T-helper 17 cell (primary cell): ENCODE measurements around the gene PDE6G. TPM values are rescaled to one million over a fixed set of nuclear protein-coding genes. Genes with fewer than 3 reads are reported as not detected.
"Not testable (repeated sequence)": the region's sequence is repeated elsewhere in the genome, so short reads cannot be mapped to it uniquely, and the experiment has no call there.

Source experiments
- ATAC-seq: fragments of 150-1000 bp; cut with Tn5 transposase; 2 replicates; pipeline ENCODE4 v1.10.0; 2021; ENCODE audit warnings: mild to moderate bottlenecking, moderate library complexity
- DNase-seq, 3 donors: peaks; one replicate each; pipeline versions ENCODE4 v3.0.0 to v3.0.0-alpha.2; 2020 to 2021
- H3K9me3 ChIP-seq: one replicate; pipeline ENCODE4 v1.7.0; 2013; ENCODE audit warnings: low read length, mild to moderate bottlenecking; ENCODE audit not compliant: control insufficient read depth, poor library complexity, severe bottlenecking
- H3K27ac Mint-ChIP-seq: one replicate; pipeline ENCODE4 v1.8.0; 2022; ENCODE audit warnings: mild to moderate bottlenecking, moderate library complexity, mixed read lengths
- H3K27me3 Mint-ChIP-seq: one replicate; pipeline ENCODE4 v1.8.0; 2022; ENCODE audit warnings: mixed read lengths
- H3K36me3 Mint-ChIP-seq: one replicate; pipeline ENCODE4 v1.8.0; 2022; ENCODE audit warnings: low read depth, mixed read lengths
- H3K4me1 Mint-ChIP-seq: one replicate; pipeline ENCODE4 v1.8.0; 2022; ENCODE audit warnings: mild to moderate bottlenecking, mixed read lengths
- H3K4me3 Mint-ChIP-seq: one replicate; pipeline ENCODE4 v1.8.0; 2022; ENCODE audit warnings: mild to moderate bottlenecking, moderate library complexity, mixed read lengths
- total RNA-seq, 4 donors: library from RNA in 2 of 4; stranded (reverse) in 2 of 4; gene quantifications; one replicate each; pipeline ENCODE4 v1.2.3 and lab custom pipeline; 2022 to 2026

PDE6G gene
- total RNA-seq, 2 donors from 2014 or later: 0.50 to 2.2 TPM

DNA sequence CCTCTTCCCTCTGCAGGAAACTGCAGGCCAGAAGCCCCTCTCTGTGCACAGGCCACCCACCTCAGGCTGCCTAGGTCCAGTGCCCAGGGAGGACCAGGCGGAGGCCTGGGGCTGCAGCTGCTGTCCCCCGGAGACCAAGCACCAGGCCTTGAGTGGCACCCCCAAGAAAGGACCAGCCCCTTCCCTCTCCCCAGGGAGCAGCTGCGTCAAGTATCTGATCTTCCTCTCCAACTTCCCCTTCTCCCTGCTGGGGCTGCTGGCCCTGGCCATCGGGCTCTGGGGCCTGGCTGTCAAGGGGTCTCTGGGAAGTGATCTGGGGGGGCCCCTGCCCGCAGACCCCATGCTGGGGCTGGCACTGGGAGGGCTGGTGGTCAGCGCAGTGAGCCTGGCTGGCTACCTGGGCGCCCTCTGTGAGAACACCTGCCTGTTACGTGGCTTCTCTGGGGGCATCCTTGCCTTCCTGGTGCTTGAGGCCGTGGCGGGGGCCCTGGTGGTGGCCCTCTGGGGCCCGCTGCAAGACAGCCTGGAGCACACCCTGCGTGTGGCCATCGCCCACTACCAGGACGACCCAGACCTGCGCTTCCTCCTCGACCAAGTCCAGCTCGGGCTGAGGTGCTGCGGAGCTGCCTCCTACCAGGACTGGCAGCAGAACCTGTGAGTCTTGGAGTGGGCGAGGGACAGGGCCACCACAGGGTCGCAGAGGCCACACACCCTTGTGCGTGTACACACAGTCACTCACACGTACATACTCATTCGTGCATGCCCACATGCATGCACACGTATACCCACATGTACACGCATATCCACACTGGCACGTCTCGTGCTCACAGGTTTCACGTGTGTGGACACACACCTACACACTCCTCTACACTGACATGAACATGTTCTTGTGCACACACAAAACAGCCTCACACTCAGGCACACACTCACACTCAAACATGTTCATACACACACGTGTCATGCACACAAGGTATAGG, 11.1 kb downstream of the PDE6G start:
- no peak for ATAC-seq
- H3K9me3 ChIP-seq: no peaks in the 10 kb centered on the region
- no peaks in the 10 kb centered on the region for H3K4me1 Mint-ChIP-seq
- no peak overlapping the region for H3K4me3 Mint-ChIP-seq
- H3K27ac Mint-ChIP-seq: no peak overlapping the region
- DNase-seq: no peak
- no peaks in the 10 kb centered on the region for H3K36me3 Mint-ChIP-seq
- H3K27me3 Mint-ChIP-seq: no peaks in the 10 kb centered on the region

DNA sequence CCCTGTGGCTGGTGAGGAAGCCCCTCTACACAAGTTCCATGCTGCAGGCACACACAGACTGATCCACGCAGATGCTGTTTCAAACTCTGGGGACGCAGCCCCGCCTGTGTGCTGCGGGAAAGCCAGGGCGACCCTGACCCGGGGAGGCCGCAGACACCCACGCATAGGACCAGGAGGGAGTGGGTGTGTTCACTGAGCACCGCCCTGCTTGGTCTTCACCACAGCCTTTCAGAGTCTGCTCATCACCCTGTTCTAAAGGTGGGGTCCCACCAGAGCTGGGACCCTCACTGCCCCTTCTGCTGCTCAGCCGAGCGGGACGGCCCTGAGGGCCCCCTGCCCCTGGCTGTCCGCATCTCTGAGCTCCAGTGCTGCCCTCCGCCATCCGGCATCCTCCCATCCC, 11.8 kb downstream of the PDE6G start:
- Mint-ChIP-seq H3K4me1 (no peaks in the 10 kb centered on the region), H3K27ac (no peak overlapping the region), H3K4me3 (no peak overlapping the region), H3K27me3 (no peaks in the 10 kb centered on the region), H3K36me3 (no peaks in the 10 kb centered on the region)
- ATAC-seq (no peak), DNase-seq (no peak)
- no peaks in the 10 kb centered on the region for H3K9me3 ChIP-seq

DNA sequence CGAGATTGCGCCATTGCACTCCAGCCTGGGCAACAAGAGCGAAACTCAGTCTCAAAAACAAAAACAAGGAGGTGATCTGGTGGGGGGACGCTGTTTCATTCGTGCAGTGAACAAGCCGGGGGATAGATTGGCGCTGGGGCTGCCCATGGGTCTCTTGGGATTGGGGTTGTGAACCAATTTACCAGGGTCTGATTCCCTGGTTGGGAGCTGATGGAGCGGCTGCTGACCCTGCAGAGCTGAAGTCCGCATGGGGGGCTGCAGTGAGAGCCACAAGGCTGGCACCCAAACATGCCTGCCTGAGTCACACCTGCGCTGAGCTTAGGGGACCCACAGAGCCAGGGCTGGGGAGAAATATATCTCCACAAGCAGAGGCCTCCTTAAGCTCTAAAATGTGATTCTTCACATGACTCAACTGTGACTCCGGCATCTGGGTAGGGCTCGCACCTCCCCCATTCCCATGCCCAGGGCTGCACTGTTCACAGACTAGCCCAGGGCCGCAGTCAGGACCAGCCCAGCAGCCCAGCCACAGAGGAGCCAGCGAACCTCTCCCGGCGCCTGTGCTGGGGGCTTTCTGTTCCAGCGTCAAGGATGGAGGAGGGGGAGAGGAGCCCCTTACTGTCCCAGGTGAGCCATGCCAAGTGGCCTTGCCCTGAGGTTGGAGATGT, 14.4 kb downstream of the PDE6G start:
- Mint-ChIP-seq H3K27me3 (no peaks in the 10 kb centered on the region), H3K4me3 (no peak overlapping the region), H3K36me3 (no peaks in the 10 kb centered on the region), H3K4me1 (no peaks in the 10 kb centered on the region), H3K27ac (no peak overlapping the region)
- DNase-seq: no peak
- ATAC-seq: no peak
- H3K9me3 ChIP-seq: no peaks in the 10 kb centered on the region

DNA sequence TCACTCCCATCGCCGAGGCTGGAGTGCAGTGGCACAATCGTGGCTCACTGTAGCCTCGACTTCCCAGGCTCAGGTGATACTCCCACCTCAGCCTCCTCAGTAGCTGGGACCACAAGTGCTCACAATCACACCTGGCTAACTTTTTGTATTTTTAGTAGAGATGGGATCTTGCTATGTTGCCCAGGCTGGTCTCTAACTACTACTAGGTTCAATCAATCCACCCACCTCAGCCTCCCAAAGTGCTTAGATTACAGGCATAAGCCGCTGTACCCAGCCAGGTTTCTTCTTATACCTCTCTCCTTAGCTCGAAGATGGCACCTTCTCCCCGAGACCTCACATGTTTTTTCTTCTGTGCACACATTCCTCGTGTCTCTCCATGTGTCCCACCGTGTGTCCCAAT, 16.3 kb downstream of the PDE6G start:
- H3K9me3 ChIP-seq: no peaks in the 10 kb centered on the region
- DNase-seq (no peak), ATAC-seq (no peak)
- H3K4me1 Mint-ChIP-seq: peaks cover 9% of the 10 kb centered on the region
- no peak overlapping the region for H3K27ac Mint-ChIP-seq
- no peak overlapping the region for H3K4me3 Mint-ChIP-seq
- H3K36me3 Mint-ChIP-seq: no peaks in the 10 kb centered on the region
- H3K27me3 Mint-ChIP-seq: no peaks in the 10 kb centered on the region

DNA sequence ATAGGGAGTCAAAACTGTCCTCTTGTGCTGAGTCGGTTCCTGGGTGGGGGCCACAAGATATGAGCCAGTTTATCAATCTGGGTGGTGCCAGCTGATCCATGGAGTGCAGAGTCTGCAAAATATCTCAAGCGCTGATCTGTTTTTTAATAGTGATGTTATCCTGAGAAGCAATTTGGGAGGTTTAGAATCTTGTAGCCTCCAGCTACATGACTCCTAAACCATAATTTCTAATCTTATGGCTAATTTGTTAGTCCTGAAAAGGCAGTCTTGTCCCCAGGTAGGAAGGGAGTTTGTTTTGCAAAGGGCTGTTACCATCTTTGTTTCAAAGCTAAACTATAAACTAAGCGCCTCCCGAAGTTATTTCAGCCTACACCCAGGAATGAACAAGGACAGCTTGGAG, 17.7 kb downstream of the PDE6G start:
- DNase-seq: no peak
- Mint-ChIP-seq H3K27ac (no peak overlapping the region), H3K36me3 (no peaks in the 10 kb centered on the region), H3K4me3 (no peak overlapping the region), H3K4me1 (peaks cover 9% of the 10 kb centered on the region), H3K27me3 (no peaks in the 10 kb centered on the region)
- ATAC-seq: no peak
- no peaks in the 10 kb centered on the region for H3K9me3 ChIP-seq

DNA sequence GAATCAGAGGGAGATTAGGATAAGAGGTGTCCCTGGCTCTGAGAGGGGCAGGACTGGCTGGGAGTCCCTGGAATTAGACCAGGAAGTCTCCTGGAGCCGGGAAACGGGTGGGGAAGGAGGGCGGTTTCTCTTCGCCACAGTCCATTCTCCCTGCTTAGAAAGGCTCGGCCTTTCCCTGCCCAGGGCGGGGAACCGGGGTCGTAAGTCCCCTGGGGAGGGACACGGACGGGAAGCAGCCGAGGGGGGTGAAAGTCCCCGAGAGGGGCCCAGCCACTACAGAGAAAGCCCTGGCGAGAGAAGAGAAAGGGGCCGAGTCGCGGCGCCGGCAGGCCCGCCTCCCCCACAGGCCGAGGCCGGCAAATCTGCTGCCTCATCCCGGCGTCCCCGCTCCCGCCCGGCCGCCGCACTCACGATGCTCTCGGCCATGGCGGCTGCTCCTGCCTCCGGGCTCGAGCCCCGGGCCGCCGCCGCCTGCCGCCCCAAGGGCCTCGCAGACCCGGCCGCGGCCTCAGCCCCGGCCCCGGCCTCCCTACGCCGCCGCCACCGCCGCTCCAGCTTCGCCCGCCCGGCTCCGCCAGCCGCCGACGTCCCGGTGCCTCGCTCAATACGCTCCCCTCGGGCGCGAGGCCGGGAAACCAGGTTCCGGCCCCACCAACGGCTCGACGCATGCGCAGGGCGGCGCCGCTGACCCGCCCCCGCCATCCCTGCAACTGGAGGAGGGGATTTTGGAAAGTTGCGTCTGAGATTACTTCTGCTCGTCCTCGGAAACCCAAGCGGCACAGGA, 19.6 kb downstream of the PDE6G start, which contains the start of the genes NPLOC4 and TSPAN10:
NPLOC4 (minus strand) TSS at position 608 of the 784 bp plus-strand sequence; CDS start at position 426, 182 bp downstream.
TSPAN10 (plus strand) TSS at position 692 of the 784 bp plus-strand sequence. CDS start 5,217 bp downstream, outside the sequence.
- H3K27ac Mint-ChIP-seq: peak within 1 kb of the TSS; percentile 95
- peaks cover 12% of the 10 kb centered on the region for H3K4me1 Mint-ChIP-seq
- ATAC-seq (peak; percentile 94), DNase-seq (peak; percentile 75 to 81 (median 75))
- H3K9me3 ChIP-seq: no peaks in the 10 kb centered on the region
- H3K4me3 Mint-ChIP-seq: peak within 1 kb of the TSS; percentile 95
- H3K36me3 Mint-ChIP-seq: no peaks in the 10 kb centered on the region
- no peaks in the 10 kb centered on the region for H3K27me3 Mint-ChIP-seq

DNA sequence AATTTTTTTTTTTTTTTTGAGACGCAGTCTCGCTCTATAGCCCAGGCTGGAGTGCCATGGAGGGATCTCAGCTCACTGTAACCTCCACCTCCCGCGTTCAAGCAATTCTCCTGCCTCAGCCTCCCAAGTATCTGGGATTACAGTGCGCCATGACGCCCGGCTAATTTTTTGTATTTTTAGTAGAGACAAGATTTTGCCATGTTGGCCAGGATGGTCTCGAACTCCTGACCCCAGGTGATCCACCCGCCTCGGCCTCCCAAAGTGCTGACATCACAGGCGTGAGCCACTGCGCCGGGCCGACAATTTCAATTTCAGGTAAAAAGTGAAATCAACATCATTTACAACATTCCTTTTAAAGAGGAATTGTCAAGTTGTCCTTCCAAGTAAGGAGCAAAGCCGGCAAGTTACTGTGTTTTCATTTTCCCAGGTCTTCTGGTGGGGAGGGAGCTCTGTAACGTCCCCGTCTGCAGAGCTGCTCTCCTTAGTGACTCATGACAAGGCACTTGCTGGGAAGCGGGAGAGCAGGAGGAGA, 20.3 kb downstream of the PDE6G start:
- peak; percentile 3 for ATAC-seq
- Mint-ChIP-seq H3K4me1 (peaks cover 12% of the 10 kb centered on the region), H3K27me3 (no peaks in the 10 kb centered on the region), H3K4me3 (peak overlapping the region; percentile 95), H3K36me3 (no peaks in the 10 kb centered on the region), H3K27ac (peak overlapping the region; percentile 95)
- no peaks in the 10 kb centered on the region for H3K9me3 ChIP-seq
- no peak for DNase-seq

DNA sequence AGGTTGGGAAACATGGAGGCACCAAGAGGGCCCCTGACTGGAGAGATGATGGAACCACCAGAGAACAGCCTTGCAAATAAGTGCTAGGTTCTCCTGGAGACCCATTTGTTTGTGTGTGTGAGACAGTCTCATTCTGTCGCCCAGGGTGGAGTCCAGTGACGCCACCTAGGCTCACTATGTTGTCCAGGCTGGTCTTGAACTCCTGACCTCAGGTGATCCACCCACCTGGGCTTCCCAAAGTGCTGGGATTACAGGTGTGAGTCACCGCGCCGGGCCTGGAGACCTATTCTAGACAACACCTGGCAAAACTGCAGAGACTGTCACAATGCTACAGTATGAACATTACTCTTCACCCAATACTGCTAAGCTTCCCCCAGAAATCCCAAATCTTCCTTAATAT, 20.9 kb downstream of the PDE6G start:
- peaks cover 12% of the 10 kb centered on the region for H3K4me1 Mint-ChIP-seq
- no peak for ATAC-seq
- H3K27me3 Mint-ChIP-seq: no peaks in the 10 kb centered on the region
- H3K27ac Mint-ChIP-seq: peak overlapping the region; percentile 95
- no peaks in the 10 kb centered on the region for H3K36me3 Mint-ChIP-seq
- no peak for DNase-seq
- peak overlapping the region; percentile 95 for H3K4me3 Mint-ChIP-seq
- H3K9me3 ChIP-seq: no peaks in the 10 kb centered on the region

DNA sequence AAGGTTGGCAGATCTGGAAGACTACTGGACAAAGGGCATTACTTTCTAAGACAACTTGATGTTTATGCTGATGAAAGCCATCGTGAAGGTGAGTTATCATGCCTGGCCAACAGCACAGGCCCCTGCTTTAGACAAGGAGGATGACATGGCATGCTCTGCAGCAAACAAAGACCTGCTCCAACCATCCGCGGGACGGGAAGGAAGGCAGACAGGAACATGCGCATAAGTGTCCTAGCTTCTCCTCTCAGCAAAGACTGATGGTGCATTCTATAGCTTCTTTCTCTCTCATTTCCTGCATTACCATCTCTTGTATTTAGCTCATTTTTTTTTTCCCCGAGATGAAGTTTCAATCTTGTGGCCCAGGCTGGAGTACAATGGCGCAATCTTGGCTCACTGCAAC, 24.9 kb downstream of the PDE6G start:
- Mint-ChIP-seq H3K27ac (no peak overlapping the region), H3K27me3 (no peaks in the 10 kb centered on the region), H3K36me3 (peaks cover under 1% of the 10 kb centered on the region), H3K4me1 (peaks cover 13% of the 10 kb centered on the region), H3K4me3 (no peak overlapping the region)
- H3K9me3 ChIP-seq: no peaks in the 10 kb centered on the region
- ATAC-seq (no peak), DNase-seq (no peak)

DNA sequence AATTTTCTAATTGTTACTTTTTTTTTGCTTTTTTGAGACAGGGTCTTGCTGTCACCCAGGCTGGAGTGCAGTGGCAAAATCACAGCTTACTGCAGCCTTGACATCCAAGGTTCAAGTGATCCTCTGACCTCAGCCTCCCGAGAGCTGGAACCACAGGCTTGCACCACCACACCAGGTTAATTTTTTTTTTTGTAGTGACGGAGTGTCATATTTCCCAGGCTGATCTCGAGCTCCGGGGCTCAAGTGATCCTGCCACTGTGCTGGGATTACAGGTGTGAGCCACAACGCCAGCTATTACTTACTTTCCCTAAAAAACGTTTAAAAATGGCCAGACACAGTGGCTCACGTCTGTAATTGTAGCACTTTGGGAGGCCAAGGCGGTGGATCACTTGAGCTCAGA, 26.1 kb downstream of the PDE6G start:
- DNase-seq (no peak), ATAC-seq (no peak)
- Mint-ChIP-seq H3K4me1 (peaks cover 7% of the 10 kb centered on the region), H3K4me3 (no peak overlapping the region), H3K27ac (no peak overlapping the region), H3K27me3 (no peaks in the 10 kb centered on the region), H3K36me3 (peaks cover 6% of the 10 kb centered on the region)
- no peaks in the 10 kb centered on the region for H3K9me3 ChIP-seq

DNA sequence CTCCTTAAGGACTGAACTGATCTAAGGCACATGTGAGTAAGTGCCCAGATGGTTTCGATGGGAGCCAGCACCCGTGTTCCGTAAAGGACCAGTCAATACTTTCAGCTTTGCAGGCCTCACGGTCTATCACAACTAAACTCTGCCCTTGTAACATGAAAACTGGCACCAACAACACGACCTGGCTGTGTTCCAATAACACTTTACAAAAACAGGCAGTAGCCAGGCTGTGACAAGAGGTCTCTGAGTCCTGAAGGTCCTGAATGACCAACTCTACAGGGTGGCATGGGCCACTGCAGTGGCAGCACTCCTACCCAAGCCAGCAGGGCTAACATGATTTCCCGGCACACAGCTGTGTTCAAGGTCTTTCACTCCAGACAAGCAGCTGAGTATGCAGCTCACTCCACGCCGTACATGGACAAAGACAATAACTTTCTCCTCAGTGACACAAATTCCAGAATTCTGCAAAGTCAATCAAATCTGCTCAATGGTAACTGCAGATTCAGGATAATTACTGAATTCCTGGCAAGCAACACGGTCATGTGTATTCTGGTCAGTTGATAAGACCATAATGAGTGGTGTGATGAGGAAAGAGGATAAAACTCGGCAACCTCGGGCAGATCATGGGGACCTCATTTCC, 34.7 kb downstream of the PDE6G start:
- no peak for DNase-seq
- Mint-ChIP-seq H3K27me3 (no peaks in the 10 kb centered on the region), H3K4me3 (no peak overlapping the region), H3K4me1 (peaks cover 13% of the 10 kb centered on the region), H3K27ac (no peak overlapping the region), H3K36me3 (peaks cover 13% of the 10 kb centered on the region)
- ATAC-seq: no peak
- H3K9me3 ChIP-seq: no peaks in the 10 kb centered on the region

DNA sequence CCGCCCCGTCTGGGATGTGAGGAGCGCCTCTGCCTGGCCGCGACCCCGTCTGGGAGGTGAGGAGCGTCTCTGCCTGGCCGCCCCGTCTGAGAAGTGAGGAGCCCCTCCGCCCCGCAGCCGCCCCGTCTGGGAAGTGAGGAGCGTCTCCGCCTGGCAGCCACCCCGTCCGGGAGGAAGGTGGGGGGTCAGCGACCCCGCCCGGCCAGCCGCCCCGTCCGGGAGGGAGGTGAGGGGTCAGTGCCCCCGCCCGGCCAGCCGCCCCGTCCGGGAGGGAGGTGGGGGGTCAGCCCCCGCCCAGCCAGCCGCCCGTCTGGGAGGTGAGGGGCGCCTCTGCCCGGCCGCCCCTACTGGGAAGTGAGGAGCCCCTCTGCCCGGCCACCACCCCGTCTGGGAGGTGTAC, 38.0 kb downstream of the PDE6G start:
- H3K27ac Mint-ChIP-seq, H3K9me3 ChIP-seq, H3K36me3 Mint-ChIP-seq, DNase-seq, H3K27me3 Mint-ChIP-seq, ATAC-seq, H3K4me3 Mint-ChIP-seq: not testable (repeated sequence)
- H3K4me1 Mint-ChIP-seq: peaks cover 21% of the 10 kb centered on the region
